Mucosa of descending colon (tissue), 3 donors: ENCODE measurements around the gene OR9G4. TPM values are rescaled to one million over a fixed set of nuclear protein-coding genes. Genes with fewer than 3 reads are reported as not detected.

ENCODE experiments used
- ATAC-seq: fragments of 200-7000 bp; cut with Tn5 transposase; one replicate; pipeline ENCODE4 v1.9.1; 2020; ENCODE audit warnings: mild to moderate bottlenecking, moderate library complexity
- DNase-seq, 3 donors: peaks; one replicate each; pipeline ENCODE4 v3.0.0-alpha.2; 2020
- H3K36me3 ChIP-seq: fragments of 200-600 bp; one replicate; pipeline ENCODE4 v1.8.0; 2021; ENCODE audit warnings: low read depth, mild to moderate bottlenecking
- H3K4me1 ChIP-seq: fragments of 200-600 bp; one replicate; pipeline ENCODE4 v1.8.0; 2021; ENCODE audit warnings: low read depth, mild to moderate bottlenecking
- H3K4me3 ChIP-seq: fragments of 200-600 bp; one replicate; pipeline ENCODE4 v1.8.0; 2021; ENCODE audit warnings: mild to moderate bottlenecking
- H3K9me3 ChIP-seq: fragments of 200-600 bp; one replicate; pipeline ENCODE4 v1.8.0; 2021; ENCODE audit warnings: mild to moderate bottlenecking
- intact Hi-C, 2 donors: fragments of 100-400 bp; cut with DNase I in 1 of 2; cut with micrococcal nuclease in 1 of 2; formaldehyde crosslinking; loops; one replicate each; pipeline versions ENCODE4 v1.11.0 to v1.11.1; 2022; cut with DNase I, micrococcal nuclease
- total RNA-seq, 3 donors: library from RNA; stranded (reverse); fragmentation: NEBNext Ultra II Directional in 2 of 3; extraction: Animal tissue kit (Norgen Biotek cat#: 25700) in 2 of 3; gene quantifications; one replicate each; pipeline versions ENCODE4 v1.2.1 to v1.2.4, GENCODE V29; 2021 to 2023
- TF ChIP-seq, protein P1 (sequence below): fragments of 200-600 bp; IDR thresholded peaks from one replicate; pipeline ENCODE4 v1.8.0; 2022; ENCODE audit warnings: antibody characterized with exemption, mild to moderate bottlenecking
- donor health status: DM: no; HTN: no; CAD: no; lungs with moderate emphysema.
- donor health status: DM: no; HTN: no; CAD: no.
- donor health status: DM: no; HTN: yes; CAD: no.

Gene OR9G4
- total RNA-seq, 3 donors from 2014 or later, result not detected

GRCh38 chr11:56716379-56716854, 32.1 kb downstream of the OR9G4 start:
- no peak overlapping the region for H3K4me3 ChIP-seq
- peaks cover 4% of the 10 kb centered on the region for H3K4me1 ChIP-seq
- intact Hi-C loops, result no loop called here
- ATAC-seq (peak; percentile 95), DNase-seq (peak in 1 of 3 donors; percentile 42)
- H3K9me3 ChIP-seq, result no peaks in the 10 kb centered on the region
- no peaks in the 10 kb centered on the region for H3K36me3 ChIP-seq
- TF ChIP-seq, protein P1, sequence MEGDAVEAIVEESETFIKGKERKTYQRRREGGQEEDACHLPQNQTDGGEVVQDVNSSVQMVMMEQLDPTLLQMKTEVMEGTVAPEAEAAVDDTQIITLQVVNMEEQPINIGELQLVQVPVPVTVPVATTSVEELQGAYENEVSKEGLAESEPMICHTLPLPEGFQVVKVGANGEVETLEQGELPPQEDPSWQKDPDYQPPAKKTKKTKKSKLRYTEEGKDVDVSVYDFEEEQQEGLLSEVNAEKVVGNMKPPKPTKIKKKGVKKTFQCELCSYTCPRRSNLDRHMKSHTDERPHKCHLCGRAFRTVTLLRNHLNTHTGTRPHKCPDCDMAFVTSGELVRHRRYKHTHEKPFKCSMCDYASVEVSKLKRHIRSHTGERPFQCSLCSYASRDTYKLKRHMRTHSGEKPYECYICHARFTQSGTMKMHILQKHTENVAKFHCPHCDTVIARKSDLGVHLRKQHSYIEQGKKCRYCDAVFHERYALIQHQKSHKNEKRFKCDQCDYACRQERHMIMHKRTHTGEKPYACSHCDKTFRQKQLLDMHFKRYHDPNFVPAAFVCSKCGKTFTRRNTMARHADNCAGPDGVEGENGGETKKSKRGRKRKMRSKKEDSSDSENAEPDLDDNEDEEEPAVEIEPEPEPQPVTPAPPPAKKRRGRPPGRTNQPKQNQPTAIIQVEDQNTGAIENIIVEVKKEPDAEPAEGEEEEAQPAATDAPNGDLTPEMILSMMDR, result no peak

DNA sequence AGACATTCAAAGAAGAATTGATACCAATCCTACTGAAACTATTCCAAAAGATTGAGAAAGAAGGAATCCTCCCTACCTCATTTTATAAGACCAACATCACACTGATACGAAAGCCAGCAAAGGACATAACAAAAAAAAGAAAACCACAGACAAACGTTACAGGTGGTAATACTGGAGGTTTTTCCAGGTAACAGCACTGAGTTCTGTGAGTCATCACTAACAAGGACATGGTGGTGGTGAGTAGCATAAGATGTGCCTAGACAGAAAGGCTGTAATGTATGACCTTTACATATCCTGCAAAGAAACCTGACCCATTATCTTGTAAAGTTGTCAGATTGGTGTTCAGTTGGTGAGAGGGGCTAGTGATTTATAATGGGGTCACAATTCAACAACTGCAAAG, 34.3 kb downstream of the OR9G4 start:
- no peak for ATAC-seq
- intact Hi-C loops, result no loop called here
- TF ChIP-seq, protein P1, result no peak
- H3K9me3 ChIP-seq, result no peaks in the 10 kb centered on the region
- H3K36me3 ChIP-seq, result no peaks in the 10 kb centered on the region
- no peak overlapping the region for H3K4me3 ChIP-seq
- peaks cover 4% of the 10 kb centered on the region for H3K4me1 ChIP-seq
- DNase-seq, result no peak

GRCh38 chr11:56706486-56706885, 42.0 kb downstream of the OR9G4 start:
- no peaks in the 10 kb centered on the region for H3K4me1 ChIP-seq
- TF ChIP-seq, protein P1, result no peak
- ATAC-seq (no peak), DNase-seq (no peak)
- H3K36me3 ChIP-seq, result no peaks in the 10 kb centered on the region
- H3K9me3 ChIP-seq, result no peaks in the 10 kb centered on the region
- no peak overlapping the region for H3K4me3 ChIP-seq
- intact Hi-C loops, result no loop called here

DNA sequence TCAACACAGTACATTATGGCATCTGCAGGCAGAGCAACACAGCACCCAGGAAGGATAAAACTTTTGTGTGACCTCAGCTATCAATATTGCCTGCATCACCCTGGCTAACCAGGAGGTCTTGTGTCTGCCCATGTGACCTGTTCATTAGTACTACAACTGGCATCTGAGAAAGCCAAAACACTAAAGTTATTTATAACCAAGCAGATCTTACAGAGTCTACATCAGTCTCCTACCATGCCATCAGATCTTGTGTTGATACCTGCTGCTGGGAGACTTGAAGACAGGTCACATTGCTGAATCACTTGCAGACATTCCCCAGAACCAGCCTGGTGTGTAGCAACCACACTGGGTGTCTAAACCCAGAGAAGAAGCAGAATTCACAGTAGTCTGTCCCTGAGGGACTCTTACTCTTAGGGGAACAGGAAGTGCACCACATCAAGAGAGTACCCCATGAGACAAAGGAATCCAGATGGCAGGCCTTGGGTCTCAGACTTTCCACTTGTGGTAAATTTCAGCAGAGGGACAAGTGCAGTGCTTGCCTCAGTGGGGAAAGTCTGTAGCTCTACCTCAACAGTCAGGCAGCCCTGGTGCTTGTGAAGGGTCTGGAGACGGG, 42.6 kb downstream of the OR9G4 start:
- intact Hi-C loops, result no loop called here
- H3K4me3 ChIP-seq, result no peak overlapping the region
- DNase-seq (no peak), ATAC-seq (no peak)
- H3K4me1 ChIP-seq, result no peaks in the 10 kb centered on the region
- no peaks in the 10 kb centered on the region for H3K36me3 ChIP-seq
- TF ChIP-seq, protein P1, result no peak
- no peaks in the 10 kb centered on the region for H3K9me3 ChIP-seq

DNA sequence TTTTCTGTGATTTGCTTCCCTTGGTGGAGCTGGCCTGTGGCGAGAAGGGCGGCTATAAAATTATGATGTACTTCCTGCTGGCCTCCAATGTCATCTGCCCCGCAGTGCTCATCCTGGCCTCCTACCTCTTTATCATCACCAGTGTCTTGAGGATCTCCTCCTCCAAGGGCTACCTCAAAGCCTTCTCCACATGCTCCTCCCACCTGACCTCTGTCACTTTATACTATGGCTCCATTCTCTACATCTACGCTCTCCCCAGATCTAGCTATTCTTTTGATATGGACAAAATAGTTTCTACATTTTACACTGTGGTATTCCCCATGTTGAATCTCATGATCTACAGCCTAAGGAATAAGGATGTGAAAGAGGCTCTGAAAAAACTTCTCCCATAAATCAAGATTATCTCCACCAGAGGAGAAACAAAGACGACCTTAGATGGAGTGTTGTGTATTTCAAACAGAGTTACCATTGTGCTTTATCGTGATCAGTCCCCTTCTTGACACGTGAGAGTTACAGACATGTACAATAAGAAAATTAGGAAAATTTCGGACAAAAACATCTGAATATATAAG, 47.5 kb downstream of the OR9G4 start:
- no peaks in the 10 kb centered on the region for H3K4me1 ChIP-seq
- no peak for ATAC-seq
- DNase-seq, result no peak
- H3K36me3 ChIP-seq, result no peaks in the 10 kb centered on the region
- H3K9me3 ChIP-seq, result no peaks in the 10 kb centered on the region
- TF ChIP-seq, protein P1, result no peak
- no peak overlapping the region for H3K4me3 ChIP-seq
- intact Hi-C loops, result no loop called here
